ENCODE measurements around the gene TAGLN2.
A peak's percentile ranks its signal among the peaks of the same experiment; 100 is the strongest.

DNA sequence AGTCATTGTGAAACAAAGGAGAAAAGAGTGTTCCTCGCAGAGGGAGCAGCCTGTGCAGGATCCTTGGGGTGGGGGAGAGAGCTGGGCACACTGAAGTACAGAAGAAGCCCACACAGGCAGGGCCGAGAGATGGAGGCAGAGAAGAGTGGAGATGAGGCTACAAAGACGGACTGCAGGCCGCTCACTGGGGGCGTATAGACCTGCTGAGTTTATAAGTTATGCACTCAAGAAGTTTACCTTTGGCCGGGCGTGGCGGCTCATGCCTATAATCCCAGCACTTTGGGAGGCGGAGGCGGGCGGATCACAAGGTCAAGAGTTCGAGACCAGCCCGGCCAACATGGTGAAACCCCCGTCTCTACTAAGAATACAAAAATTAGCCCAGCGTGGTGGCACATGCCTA lies 36.3 kb upstream of the TAGLN2 start:
- TF ChIP-seq EP300 (IDR thresholded peaks at IDR 0.05; ENCODE audit: low read depth) (no peak), POLR2AphosphoS5 (IDR thresholded peaks at IDR 0.05) (peak in 1 of 3 donors; percentile 64)

Measured in transverse colon (tissue), 3 donors.